OCI-LY7 (cell line): Measurements from ENCODE around the gene SRGN.

Source experiments
- EZH2phosphoT487 ChIP-seq: fragments of 200-600 bp; sonication (generic); IDR thresholded peaks from 2 replicates; pipeline ENCODE4 v1.6.1; 2018; ENCODE audit warnings: low read depth, borderline replicate concordance, mild to moderate bottlenecking, mixed run types, antibody characterized with exemption, low read length, moderate library complexity, mixed read lengths
- TF ChIP-seq, protein P1 (sequence below): fragments of 200-600 bp; sonication (generic); conservative IDR thresholded peaks from 2 replicates; pipeline ENCODE4 v1.5.1; 2014; ENCODE audit warnings: mild to moderate bottlenecking, antibody characterized with exemption, low read length, moderate library complexity, mixed read lengths

DNA sequence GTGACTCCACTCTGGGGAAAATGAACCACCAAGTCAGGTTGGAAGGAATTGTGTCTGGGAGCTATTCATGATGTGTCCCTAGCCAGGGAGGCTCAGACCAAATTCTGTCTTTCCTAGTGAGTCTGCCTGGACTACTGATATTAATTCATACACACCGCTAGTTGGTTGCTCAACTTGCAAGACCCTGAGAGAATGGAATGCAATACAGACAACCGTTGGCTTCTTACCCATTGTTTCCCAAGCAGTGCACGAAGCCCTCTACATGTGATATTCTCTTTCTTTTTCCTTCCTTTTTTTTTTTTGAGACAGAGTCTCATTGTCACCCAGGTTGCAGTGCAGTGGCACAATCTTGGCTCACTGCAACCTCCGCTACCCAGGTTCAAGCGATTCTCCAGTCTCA, 19.4 kb upstream of the SRGN start:
- TF ChIP-seq, protein P1, sequence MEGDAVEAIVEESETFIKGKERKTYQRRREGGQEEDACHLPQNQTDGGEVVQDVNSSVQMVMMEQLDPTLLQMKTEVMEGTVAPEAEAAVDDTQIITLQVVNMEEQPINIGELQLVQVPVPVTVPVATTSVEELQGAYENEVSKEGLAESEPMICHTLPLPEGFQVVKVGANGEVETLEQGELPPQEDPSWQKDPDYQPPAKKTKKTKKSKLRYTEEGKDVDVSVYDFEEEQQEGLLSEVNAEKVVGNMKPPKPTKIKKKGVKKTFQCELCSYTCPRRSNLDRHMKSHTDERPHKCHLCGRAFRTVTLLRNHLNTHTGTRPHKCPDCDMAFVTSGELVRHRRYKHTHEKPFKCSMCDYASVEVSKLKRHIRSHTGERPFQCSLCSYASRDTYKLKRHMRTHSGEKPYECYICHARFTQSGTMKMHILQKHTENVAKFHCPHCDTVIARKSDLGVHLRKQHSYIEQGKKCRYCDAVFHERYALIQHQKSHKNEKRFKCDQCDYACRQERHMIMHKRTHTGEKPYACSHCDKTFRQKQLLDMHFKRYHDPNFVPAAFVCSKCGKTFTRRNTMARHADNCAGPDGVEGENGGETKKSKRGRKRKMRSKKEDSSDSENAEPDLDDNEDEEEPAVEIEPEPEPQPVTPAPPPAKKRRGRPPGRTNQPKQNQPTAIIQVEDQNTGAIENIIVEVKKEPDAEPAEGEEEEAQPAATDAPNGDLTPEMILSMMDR: no peak
- TF ChIP-seq EZH2phosphoT487: no peak
